ENCODE data around the gene RNF19B.
"Not testable (repeated sequence)": the region's sequence is repeated elsewhere in the genome, so short reads cannot be mapped to it uniquely, and the experiment has no call there.

The RNF19B gene

DNA sequence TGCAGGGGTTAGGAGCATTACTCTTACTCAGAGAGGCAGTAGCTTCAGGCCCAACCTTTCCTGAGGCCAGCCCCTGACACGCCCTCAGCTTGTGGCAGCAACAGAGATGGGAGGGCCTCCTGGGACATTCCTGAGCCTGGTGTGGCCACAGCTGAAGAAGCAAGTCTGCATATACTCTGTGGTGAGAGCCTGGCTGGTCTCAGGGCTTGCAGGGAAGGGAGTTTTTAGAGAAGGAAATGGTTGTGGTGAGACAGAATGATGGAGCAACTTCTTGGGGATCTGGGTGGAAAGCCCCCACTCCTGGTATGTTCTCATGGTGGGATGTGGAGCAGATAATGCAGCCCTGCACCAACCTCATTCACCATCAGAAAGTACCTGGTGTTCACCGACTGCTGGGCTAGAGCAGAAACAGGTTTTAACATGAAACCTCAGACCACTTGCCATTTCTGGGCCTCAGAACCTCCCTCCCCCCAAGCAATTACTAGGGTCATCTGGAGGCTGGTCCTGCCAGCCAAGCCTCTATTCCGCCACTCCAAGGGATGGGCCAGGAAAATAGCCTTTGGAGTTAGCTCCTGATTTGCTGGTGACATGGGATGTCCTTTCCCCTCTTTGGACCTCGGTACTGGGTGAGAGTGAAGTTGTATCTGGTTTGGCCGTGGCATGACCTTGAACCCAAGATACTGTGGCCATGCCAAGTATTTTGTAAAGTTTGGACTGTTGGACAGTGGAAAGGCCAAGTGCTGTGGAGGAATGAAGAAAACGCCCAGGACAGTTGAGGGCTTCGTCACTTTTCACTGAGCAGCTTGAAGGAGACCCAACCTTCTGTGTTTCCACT lies 28.1 kb upstream of the RNF19B start:
- peak; percentile 52 to 73 (median 70) for DNase-seq (ENCODE audit: low read depth in 2 of 3, low spot score in 1 of 3)

DNA sequence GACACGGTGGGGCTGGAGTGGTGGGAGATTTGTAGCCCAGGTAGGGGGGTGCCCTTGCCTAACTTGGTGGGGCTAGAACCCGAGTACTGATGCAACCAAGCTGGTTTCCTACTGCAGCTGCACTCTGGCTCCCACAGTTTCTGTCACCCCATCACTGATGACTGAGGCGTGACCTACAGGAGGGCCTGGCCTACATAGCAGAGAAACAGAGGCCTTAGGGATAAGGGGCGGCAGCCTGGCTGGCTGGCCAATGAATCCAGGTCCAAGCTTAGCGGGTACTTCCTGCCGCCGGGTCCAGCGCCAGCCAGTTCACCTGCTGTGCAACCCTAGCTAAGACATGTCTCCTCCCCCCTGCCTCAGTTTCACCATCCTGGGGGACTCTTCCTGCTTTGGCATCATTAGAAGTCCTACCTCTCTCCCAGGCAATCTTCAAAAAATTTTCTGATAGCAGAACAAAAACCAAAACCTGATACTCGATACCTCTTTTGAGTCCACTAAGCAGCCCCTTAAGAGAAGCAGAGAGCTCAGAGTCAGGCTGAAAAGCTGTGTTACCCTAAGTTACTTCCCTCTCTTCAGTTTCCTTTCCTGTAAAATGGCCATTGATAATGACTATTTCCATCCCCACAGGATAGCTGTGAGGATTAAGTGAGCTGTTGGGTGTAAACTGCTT lies 27.3 kb upstream of the RNF19B start:
- DNase-seq (ENCODE audit: low read depth in 2 of 3, low spot score in 1 of 3) = no peak

DNA sequence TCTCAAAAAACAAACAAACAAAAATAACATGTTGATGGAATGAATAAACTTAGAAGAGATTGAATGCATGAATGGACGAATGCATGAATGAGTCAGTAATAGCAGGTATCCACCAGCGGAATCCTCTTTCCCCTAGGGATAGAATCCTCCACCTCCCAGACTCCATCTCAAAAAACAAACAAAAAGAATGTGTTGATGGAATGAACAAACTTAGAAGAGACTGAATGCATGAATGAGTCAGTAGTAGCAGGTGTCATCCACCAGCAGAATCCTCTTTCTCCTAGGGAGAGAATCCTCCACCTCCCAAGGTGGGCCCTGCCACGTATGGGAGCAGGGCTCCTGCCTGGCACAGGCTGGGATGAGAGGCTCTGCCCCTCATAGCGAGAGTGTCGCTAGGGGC lies 26.8 kb upstream of the RNF19B start:
- no peak for DNase-seq (ENCODE audit: low read depth in 2 of 3, low spot score in 1 of 3)

DNA sequence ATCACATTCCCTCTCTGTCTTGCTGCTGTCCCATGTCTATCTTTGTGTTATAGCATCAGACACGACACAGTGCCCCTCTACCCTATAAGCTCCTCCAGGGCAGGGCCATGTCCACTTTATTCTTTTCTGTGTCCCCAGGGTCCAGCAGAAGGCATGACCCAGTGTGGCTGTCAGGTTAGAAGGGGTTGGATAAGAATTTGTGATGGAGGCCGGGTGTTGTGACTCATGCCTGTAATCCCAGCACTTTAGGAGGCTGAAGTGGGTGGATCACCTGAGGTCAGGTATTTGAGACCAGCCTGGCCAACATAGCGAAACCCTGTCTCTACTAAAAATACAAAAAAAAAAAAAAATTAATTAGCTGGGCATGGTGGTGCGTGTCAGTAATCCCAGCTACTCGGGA lies 26.3 kb upstream of the RNF19B start:
- no peak for DNase-seq (ENCODE audit: low read depth in 2 of 3, low spot score in 1 of 3)

DNA sequence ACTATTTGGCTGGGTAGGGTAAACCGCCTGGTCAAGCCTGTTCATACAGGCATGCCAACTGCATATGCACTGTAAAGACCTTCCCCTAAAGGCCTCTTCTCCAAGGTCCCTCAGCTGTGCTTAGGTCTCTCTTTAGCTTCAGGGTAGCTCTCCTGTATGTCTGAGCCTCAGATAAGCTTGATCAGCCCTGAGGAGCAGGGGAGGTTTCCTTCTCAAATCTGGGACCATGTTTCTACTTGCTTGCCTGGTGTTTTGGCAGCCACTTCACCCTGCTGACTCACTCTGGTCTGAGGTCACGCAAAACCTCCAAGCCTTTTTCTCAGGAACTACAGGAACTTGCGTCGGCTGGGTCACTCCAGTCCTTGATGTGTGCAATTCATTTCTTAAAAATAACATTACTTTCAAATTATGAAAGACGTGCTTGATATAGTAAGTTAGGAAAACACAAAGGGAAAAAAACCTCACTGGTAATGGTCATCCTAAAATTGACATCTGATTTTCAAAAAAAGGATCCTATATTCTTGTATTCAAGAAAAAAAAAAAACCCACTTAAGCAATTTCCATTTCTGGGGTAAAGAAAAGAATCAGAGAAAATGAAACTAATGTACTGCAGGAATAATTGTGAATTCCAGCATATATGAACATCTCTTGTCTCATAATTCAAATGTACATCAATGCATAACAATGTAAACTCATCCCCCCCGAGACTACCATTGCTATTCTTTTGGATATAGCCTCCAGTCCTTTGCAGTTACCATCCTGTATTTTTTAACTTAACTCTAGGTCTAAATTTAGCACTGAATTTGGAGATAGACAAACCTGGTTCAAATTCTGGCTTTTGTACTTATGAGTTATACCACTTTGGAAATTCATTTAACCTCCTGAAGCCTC lies 24.8 kb upstream of the RNF19B start:
- peak; percentile 33 to 62 (median 56) for DNase-seq (ENCODE audit: low read depth in 2 of 3, low spot score in 1 of 3)

DNA sequence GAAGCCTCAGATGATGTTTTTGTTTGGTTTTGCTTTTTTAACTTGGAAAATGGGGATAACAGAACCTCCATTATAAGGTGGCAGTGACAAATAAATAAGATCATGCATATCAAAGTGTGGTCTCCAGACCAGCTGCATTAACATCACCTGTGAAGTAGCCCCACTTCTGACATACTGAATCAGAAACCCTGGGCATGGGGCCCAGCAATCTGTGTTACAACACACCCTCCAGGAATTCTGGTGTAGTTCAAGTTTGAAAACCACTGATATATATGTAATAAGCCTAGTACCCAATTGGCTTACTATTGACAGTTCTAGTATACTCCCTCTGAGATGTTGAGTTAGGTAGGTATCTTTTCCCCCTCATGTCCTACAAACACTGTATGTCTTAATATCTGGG lies 24.1 kb upstream of the RNF19B start:
- no peak for DNase-seq (ENCODE audit: low read depth in 2 of 3, low spot score in 1 of 3)

DNA sequence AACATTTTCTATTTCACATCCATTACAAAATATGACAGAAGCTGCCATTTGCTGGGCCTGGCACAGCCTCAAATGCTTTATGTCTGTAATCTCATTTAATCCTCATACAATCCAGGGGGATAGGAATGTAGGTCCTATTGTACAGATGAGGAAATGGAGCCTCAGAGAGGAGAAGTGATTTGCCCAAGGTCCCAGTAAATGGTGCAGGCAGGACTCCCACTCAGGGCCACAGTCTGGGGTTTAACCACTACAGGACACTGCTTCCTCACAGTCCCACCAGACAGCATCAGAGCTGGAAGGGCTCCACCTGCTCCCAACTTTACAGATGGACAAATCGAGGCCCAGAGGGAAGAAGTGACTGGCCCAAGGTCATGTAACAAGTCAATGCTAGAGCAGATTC lies 20.6 kb upstream of the RNF19B start:
- DNase-seq (ENCODE audit: low read depth in 2 of 3, low spot score in 1 of 3) = no peak

DNA sequence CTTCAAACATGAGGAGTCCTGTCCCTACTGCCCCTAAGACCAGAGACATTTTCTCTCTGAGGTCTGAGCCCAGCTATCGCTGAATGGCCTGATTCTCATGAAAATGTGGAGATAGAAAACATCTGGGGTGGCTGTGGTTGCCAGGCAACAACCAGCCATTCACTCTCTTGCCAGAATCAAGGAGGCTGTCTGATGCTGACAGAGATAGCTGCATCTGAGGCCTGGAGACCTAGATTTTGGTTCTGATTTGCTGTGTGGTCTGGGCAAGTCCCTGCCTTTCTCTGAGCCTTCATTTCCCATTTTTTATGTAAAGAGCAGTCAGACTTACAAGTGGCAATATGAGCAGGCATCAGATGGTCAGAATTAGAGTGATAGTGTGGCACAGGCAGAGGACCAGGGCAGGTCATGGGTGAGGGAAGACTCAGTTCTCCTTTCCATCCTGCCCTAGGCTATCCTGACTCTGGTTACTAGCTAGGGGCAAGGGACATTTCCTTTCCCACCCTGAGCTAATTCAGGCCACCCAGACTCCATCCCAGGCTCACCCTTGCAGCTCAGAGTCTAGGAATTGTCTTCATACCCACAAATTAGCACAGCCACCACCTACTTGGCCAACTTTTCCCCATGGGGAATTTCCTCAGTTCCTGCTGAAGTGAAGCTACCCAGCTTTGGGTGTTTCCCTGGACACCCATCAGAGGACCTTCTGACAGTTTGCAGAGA lies 20.0 kb upstream of the RNF19B start:
- DNase-seq (ENCODE audit: low read depth in 2 of 3, low spot score in 1 of 3) = no peak

DNA sequence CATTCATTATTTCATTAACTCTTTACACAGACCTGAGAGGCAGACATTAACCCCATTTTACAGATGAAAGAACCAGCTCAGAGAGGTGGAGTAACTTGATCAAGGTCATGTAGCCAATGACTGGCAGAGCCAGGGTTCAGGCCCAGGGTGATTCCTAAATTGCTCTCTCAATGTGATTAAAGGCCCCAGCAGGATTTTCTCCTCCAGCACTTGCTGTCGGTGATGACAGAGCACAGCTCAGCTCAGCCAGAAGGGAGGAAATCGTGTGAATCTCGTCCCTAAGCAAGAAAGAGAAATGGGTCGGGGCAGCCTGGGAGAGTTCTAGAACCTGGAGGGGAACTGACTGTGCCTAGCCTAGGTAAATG lies 19.5 kb upstream of the RNF19B start:
- no peak for DNase-seq (ENCODE audit: low read depth in 2 of 3, low spot score in 1 of 3)

DNA sequence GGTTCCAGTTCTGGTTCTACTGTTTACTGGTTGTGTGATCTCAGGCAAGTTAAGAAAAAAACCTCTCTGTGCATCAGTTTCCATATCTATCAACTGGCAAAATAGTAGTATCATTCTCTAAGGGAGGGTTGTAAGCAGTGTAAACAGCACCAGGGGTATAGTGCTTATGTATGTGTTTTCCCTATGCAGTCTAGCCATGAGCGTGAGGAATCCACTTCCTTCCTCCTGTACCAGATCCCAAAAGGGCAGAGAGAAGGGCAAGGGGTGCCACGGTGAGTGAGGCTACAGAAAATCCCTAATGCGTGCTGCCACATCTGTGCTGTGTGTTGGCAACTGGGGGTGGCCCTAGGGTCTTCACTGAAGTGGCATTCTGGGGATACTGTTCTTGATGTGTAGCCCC lies 18.4 kb upstream of the RNF19B start:
- DNase-seq (ENCODE audit: low read depth in 2 of 3, low spot score in 1 of 3) = no peak

DNA sequence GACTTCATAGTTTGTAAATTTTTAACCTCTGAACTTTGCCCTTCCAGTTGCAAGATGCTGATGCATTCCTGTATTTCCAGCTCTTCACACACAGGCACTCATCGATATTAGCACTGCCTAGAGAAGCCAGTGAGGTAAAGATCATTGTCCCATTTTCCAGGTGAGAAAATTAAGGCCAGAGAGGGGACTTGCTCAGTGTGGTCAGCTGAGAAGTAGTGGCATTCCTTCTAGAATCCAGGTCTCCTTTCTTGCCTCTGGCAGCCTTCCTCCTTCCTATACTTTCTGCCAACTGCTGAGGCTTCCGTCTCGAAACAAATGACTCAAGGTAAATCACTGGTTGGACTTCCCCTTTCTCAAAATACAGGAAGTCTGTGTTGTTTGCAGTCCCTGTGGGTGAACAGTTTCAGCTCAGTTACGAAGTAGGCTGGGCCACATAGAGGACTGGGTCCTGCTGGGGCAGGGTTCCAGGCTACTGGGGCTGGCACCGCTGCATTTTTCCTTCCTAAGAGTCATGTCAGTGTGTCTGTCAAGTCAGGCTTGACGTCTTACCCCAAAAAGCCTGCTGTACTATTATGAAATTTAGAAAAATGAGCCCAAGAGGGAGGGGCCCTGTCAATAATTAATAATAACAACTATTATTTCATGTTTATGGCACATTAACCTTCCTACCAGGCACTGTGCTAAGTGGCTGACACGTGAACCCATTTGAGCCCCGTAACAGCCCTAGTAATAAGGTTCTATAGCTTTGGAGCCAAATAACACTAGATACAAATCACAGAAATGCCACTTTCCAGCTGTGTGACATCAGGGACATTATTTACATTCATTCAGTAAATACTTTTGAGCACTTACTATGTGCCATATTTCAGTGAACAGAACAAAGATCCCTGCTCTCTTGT lies 16.6 kb upstream of the RNF19B start:
- peak; percentile 58 to 62 (median 58) for DNase-seq (ENCODE audit: low read depth in 2 of 3, low spot score in 1 of 3)

DNA sequence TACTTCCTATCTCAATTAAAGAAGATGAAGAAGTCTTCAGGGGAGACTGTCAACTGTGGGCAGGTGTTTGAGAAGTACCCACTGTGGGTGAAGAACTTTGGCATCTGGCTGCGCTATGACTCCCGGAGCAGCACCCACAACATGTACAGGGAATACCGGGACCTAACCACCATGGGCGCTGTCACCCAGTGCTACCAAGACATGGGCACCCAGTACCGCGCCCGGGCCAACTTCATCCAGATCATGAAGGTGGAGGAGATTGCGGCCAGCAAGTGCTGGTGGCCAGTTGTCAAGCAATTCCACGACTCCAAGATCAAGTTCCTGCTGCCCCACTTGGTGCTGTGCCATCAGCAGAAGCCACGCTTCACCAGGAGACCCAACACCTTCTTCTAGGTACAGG lies 15.5 kb upstream of the RNF19B start:
- no peak for DNase-seq (ENCODE audit: low read depth in 2 of 3, low spot score in 1 of 3)

DNA sequence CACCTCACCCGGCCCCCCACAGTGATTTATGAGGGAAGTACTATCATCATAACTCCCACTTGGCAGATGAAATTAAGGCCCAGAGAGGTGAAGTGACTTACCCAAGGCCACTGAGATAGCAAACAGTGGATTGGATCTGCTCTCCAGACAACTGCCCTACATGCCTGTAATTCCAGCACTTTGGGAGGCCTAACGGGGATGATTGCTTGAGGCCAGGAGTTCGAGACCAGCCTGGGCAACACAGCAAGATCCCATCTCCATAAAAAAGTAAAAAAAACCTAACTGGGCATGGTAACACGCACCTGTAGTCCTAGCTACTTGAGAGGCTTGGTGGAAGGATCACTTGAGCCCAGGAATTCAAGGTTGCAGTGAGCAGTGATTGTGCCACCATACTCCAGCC lies 14.2 kb upstream of the RNF19B start:
- DNase-seq (ENCODE audit: low read depth in 2 of 3, low spot score in 1 of 3) = no peak

DNA sequence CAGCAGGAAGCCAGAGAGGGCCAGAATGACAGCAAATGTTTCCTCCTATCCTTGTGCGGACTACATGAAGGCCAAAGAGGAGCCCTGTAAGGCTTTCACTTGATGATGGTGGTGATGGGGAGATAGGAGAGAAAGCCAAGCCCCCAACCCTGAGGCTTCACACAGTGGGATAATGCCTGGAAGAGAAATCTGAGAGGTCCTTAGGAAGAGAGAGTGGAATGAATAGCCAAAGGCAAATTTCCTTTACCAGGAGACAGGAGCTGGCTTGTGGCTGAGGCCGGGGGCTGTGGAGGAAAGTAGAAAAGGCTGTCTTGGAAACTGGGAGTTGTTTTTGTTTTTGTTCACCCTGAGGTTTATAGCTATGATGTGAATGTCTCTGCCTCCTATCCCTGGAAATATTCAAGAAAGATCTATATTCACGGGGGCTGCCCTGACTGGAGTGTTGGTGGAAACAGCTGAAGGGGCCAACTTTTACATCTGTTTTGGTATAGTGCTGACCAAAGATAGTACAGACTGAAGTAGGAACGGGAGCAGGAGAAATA lies 13.0 kb upstream of the RNF19B start:
- no peak for DNase-seq (ENCODE audit: low read depth in 2 of 3, low spot score in 1 of 3)

DNA sequence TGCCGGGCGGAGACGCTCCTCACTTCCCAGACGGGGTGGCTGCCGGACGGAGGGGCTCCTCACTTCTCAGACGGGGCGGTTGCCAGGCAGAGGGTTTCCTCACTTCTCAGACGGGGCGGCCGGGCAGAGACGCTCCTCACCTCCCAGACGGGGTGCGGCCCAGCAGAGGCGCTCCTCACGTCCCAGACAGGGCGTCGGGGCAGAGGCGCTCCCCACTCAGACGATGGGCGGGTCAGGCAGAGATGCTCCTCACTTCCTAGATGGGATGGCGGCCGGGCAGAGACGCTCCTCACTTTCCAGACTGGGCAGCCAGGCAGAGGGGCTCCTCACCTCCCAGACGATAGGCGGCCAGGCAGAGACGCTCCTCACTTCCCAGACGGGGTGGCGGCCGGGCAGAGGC lies 10.4 kb upstream of the RNF19B start:
- not testable (repeated sequence) for DNase-seq (ENCODE audit: low read depth in 2 of 3, low spot score in 1 of 3)

DNA sequence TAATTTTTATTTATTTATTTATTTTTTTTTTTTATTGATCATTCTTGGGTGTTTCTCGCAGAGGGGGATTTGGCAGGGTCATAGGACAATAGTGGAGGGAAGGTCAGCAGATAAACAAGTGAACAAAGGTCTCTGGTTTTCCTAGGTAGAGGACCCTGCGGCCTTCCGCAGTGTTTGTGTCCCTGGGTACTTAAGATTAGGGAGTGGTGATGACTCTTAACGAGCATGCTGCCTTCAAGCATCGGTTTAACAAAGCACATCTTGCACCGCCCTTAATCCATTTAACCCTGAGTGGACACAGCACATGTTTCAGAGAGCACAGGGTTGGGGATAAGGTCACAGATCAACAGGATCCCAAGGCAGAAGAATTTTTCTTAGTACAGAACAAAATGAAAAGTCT lies 8.8 kb upstream of the RNF19B start:
- DNase-seq (ENCODE audit: low read depth in 2 of 3, low spot score in 1 of 3) = not testable (repeated sequence)

DNA sequence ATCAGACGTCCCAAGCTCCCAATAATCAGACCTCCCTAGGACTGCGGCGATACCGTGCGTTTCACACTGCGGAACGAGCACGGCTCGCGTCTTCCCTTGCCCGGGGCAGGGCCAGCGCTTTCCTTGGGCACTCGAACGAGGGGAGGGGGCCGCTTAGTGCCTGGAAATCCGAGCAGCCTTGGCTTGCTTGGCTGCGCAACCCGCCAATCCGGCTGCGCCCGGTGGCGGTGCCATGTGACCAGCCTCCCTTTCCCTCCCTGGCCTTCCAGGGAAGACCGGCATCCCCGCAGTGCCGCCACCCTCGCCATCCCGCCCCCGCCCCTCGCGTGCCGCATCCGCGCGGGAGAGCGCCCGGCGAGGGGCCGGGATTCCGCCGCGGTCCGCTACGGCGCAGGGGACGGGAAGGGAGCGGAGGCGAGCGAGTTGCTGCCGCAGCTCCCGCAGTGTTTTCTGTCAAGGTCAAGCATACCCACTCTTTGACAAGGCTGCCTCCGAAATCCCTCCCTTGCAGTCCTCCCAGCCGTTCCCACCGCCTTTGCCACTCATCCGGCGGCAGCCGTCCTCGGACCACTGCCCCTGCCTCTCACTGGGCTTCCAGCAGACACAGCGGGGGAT lies 8.3 kb upstream of the RNF19B start:
- no peak for DNase-seq (ENCODE audit: low read depth in 2 of 3, low spot score in 1 of 3)

DNA sequence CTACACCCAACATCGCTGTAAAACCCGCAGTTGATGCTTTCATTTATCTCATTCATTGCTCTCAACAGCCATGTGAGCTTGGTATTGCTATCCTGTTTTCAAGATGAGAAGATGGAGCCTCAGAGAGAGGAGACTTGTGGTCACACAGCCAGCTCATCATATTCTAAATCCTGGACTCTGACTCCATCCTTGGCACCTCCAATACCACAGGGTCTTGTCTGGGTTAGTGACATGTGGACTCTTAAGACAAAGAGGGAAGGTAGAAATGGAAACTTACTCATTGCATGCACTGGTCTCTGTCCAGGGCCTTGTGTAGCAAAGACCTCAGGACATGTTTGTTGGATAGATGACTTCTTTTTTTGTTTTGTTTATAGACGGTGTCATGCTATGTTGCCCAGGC lies 7.0 kb upstream of the RNF19B start:
- DNase-seq (ENCODE audit: low read depth in 2 of 3, low spot score in 1 of 3) = no peak

DNA sequence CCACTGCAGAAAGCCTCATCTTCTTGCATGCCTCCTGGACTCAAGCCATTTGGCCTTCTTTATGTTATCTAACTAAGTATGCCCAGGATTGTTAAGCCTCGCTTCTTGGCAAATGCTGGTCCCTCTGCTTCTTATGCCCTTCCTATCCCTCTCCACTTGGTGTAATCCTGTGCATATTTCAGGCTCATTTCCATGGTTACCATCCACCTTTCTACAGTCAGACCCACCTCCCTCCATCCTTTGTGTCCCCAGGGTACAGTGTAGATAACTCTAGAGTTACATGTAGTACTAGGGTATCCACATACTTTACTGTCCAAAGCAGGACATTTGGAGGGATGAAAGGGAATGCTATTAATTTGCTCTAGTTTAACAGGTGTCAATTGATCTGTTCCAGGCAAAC lies 6.5 kb upstream of the RNF19B start:
- DNase-seq (ENCODE audit: low read depth in 2 of 3, low spot score in 1 of 3) = no peak
